ENCODE measurements around the gene CFAP45.

GRCh38 chr1:159882527-159882862 lies 17.5 kb downstream of the CFAP45 start:
- TF ChIP-seq REST (IDR thresholded peaks at IDR 0.05; ENCODE audit: unreplicated experiment) (no peak), CTCF (conservative IDR thresholded peaks at IDR 0.05; ENCODE audit: low read depth in 2 of 2) (no peak), EZH2 (IDR thresholded peaks at IDR 0.05; ENCODE audit: low read depth, unreplicated experiment) (no peak), ZNF331 (CRISPR knock-in tag; IDR thresholded peaks at IDR 0.05; ENCODE audit: low read depth) (no peak), POLR2AphosphoS5 (IDR thresholded peaks at IDR 0.05; ENCODE audit: low read depth) (no peak), CREB1 (CRISPR knock-in tag; IDR thresholded peaks at IDR 0.05; ENCODE audit: low read depth) (no peak), JUNB (IDR thresholded peaks at IDR 0.05; ENCODE audit: unreplicated experiment) (no peak), EZH2phosphoT487 (IDR thresholded peaks at IDR 0.05; ENCODE audit: unreplicated experiment) (no peak), STAT1 (IDR thresholded peaks at IDR 0.05; ENCODE audit: unreplicated experiment) (no peak), ETS1 (IDR thresholded peaks at IDR 0.05) (no peak), ZNF114 (CRISPR knock-in tag; IDR thresholded peaks at IDR 0.05) (no peak), ZNF462 (CRISPR knock-in tag; IDR thresholded peaks at IDR 0.05) (no peak), NANOG (IDR thresholded peaks at IDR 0.05; ENCODE audit: borderline replicate concordance) (no peak)

All from GM23338 (cell line).